ENCODE data around the gene MEG3. TPM values are rescaled to one million over a fixed set of nuclear protein-coding genes. Genes with fewer than 3 reads are reported as not detected.

The MEG3 gene
- total RNA-seq, 1 donor from 2014 or later = not detected

DNA sequence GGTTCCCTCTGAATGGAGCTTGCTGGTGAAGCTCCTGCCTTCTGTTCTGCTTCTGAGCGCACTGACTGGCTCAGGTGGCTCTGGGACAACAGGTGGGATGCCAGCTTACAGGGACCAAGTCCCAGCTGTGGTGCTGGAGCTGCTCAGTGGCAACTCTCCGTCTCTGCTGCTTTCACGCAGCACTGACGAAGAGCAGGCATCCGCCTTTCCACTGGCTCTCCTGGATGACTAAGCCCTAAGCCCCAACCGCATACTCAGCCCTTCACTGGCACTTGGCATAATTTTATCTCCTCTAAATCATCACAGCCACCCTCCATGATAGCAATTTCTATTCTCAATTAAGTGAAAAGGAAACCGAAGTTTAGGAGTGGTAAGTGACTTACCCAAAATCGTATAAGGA is 81.3 kb downstream of the MEG3 start:
- H3K9me3 Mint-ChIP-seq (ENCODE audit: low read depth) = no peaks in the 10 kb centered on the region
- H3K27me3 Mint-ChIP-seq (ENCODE audit: low read depth) = peaks cover 42% of the 10 kb centered on the region
- H3K4me1 Mint-ChIP-seq (ENCODE audit: low read depth) = peaks cover 11% of the 10 kb centered on the region
- TF ChIP-seq, protein P1, sequence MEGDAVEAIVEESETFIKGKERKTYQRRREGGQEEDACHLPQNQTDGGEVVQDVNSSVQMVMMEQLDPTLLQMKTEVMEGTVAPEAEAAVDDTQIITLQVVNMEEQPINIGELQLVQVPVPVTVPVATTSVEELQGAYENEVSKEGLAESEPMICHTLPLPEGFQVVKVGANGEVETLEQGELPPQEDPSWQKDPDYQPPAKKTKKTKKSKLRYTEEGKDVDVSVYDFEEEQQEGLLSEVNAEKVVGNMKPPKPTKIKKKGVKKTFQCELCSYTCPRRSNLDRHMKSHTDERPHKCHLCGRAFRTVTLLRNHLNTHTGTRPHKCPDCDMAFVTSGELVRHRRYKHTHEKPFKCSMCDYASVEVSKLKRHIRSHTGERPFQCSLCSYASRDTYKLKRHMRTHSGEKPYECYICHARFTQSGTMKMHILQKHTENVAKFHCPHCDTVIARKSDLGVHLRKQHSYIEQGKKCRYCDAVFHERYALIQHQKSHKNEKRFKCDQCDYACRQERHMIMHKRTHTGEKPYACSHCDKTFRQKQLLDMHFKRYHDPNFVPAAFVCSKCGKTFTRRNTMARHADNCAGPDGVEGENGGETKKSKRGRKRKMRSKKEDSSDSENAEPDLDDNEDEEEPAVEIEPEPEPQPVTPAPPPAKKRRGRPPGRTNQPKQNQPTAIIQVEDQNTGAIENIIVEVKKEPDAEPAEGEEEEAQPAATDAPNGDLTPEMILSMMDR (IDR thresholded peaks at IDR 0.05) = no peak
- no peaks in the 10 kb centered on the region for H3K36me3 Mint-ChIP-seq (ENCODE audit: low read depth)
- no peak overlapping the region for H3K27ac Mint-ChIP-seq (ENCODE audit: unreplicated experiment)
- no peak overlapping the region for H3K4me3 Mint-ChIP-seq (ENCODE audit: unreplicated experiment)
- peak; percentile 59 for DNase-seq (ENCODE audit: low spot score)

DNA sequence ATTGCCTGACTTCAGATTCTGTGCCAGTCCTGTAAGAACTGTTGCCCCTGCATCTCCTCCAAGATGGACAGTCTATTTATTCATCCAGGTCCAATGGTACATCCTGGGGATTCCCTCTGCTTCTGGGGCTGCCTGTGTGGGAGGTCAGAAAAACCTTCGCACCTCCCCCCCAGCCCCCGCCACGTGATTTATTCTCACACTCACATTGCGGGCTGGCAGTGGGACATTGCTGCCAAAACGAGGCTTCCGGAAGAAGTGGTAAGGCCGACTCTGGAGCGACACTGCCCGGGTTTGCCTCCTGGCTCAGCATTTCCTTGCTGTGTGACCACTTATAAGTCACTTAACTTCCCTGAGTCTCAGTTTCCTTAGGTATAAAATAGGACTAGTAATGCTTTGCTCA is 83.5 kb downstream of the MEG3 start:
- H3K9me3 Mint-ChIP-seq (ENCODE audit: low read depth) = no peaks in the 10 kb centered on the region
- no peaks in the 10 kb centered on the region for H3K36me3 Mint-ChIP-seq (ENCODE audit: low read depth)
- no peak overlapping the region for H3K27ac Mint-ChIP-seq (ENCODE audit: unreplicated experiment)
- peaks cover 7% of the 10 kb centered on the region for H3K4me1 Mint-ChIP-seq (ENCODE audit: low read depth)
- H3K4me3 Mint-ChIP-seq (ENCODE audit: unreplicated experiment) = no peak overlapping the region
- H3K27me3 Mint-ChIP-seq (ENCODE audit: low read depth) = peaks cover 26% of the 10 kb centered on the region
- DNase-seq (ENCODE audit: low spot score) = peak; percentile 39
- TF ChIP-seq, protein P1 (IDR thresholded peaks at IDR 0.05) = no peak

Small RNA genes lying within 50 kb of the gene (microRNA-seq; reads per million reads assigned to microRNA genes)
- gene MIR127 (ENCODE audit: borderline number of aligned reads) = not detected
- not detected for gene MIR136 (ENCODE audit: borderline number of aligned reads)
- gene MIR2392 (ENCODE audit: borderline number of aligned reads) = not detected
- gene MIR337 (ENCODE audit: borderline number of aligned reads) = not detected
- not detected for gene MIR431 (ENCODE audit: borderline number of aligned reads)
- gene MIR432 (ENCODE audit: borderline number of aligned reads) = not detected
- gene MIR433 (ENCODE audit: borderline number of aligned reads) = not detected
- not detected for gene MIR493 (ENCODE audit: borderline number of aligned reads)
- not detected for gene MIR665 (ENCODE audit: borderline number of aligned reads)

Other genes starting within 250 kb of the MEG3 start
- gene BEGAIN, start 238.7 kb upstream of the MEG3 start, total RNA-seq = 5.1 to 6.5 TPM (median 6.5 TPM) in 3 replicates
- gene DLK1, start 99.2 kb upstream of the MEG3 start, total RNA-seq = 0.33 to 0.45 TPM in 2 of 3 replicates, not detected in the other
- 0.02 TPM in 1 of 3 replicates, not detected in the others for gene RTL1, start 77.6 kb downstream of the MEG3 start, total RNA-seq

Data from chondrocyte (in vitro differentiated cells).